HEK293T (cell line): ENCODE measurements around the gene GPR15.
"Not testable (repeated sequence)": the region's sequence is repeated elsewhere in the genome, so short reads cannot be mapped to it uniquely, and the experiment has no call there.

ENCODE experiments used
- CTCF ChIA-PET: fragments of 350-600 bp; formaldehyde crosslinking; extraction: SDS; loops from one replicate; lab custom pipeline; 2021; ENCODE audit warnings: antibody characterized with exemption, inconsistent platforms; lab: Yijun Ruan, JAX
- POLR2A ChIA-PET: fragments of 350-600 bp; formaldehyde crosslinking; extraction: SDS; loops from one replicate; lab custom pipeline; 2020; ENCODE audit warnings: antibody characterized with exemption, inconsistent platforms; lab: Yijun Ruan, JAX
- DNase-seq: peaks from one replicate; pipeline ENCODE4 v3.0.0; 2012; ENCODE audit warnings: mixed read lengths; ENCODE audit errors: extremely low spot score
- ARNT ChIP-seq: fragments of 450-650 bp; IDR thresholded peaks from 2 replicates; pipeline ENCODE4 v1.6.1; 2017; ENCODE audit warnings: mild to moderate bottlenecking
- BHLHE40 ChIP-seq: fragments of 450-650 bp; IDR thresholded peaks from 2 replicates; pipeline ENCODE4 v1.6.1; 2016; ENCODE audit warnings: mild to moderate bottlenecking, moderate library complexity, borderline replicate concordance
- CTBP1 ChIP-seq: fragments of 450-650 bp; IDR thresholded peaks from 2 replicates; pipeline ENCODE4 v1.6.1; 2016; ENCODE audit warnings: borderline replicate concordance
- ELF4 ChIP-seq: fragments of 450-650 bp; IDR thresholded peaks from 2 replicates; pipeline ENCODE4 v1.6.1; 2017; ENCODE audit warnings: antibody characterized with exemption
- FOXA1 ChIP-seq: fragments of 450-650 bp; IDR thresholded peaks from 2 replicates; pipeline ENCODE4 v1.6.1; 2016; ENCODE audit warnings: mild to moderate bottlenecking
- FOXK2 ChIP-seq: fragments of 450-650 bp; IDR thresholded peaks from 2 replicates; pipeline ENCODE4 v1.6.1; 2016; ENCODE audit warnings: mild to moderate bottlenecking
- FOXM1 ChIP-seq: fragments of 450-650 bp; IDR thresholded peaks from 2 replicates; pipeline ENCODE4 v1.6.1; 2017; ENCODE audit warnings: mild to moderate bottlenecking, borderline replicate concordance
- HDGF ChIP-seq: fragments of 450-650 bp; IDR thresholded peaks from 2 replicates; pipeline ENCODE4 v1.6.1; 2017; ENCODE audit warnings: antibody characterized with exemption, borderline replicate concordance
- L3MBTL2 ChIP-seq: fragments of 450-650 bp; conservative IDR thresholded peaks from 2 replicates; pipeline ENCODE4 v1.6.1; 2016; ENCODE audit warnings: mild to moderate bottlenecking
- LEF1 ChIP-seq: fragments of 450-650 bp; IDR thresholded peaks from 2 replicates; pipeline ENCODE4 v1.6.1; 2017; ENCODE audit warnings: mild to moderate bottlenecking, borderline replicate concordance
- NFRKB ChIP-seq: fragments of 450-650 bp; IDR thresholded peaks from 2 replicates; pipeline ENCODE4 v1.6.1; 2016; ENCODE audit warnings: mild to moderate bottlenecking, moderate library complexity
- PKNOX1 ChIP-seq: fragments of 450-650 bp; IDR thresholded peaks from 2 replicates; pipeline ENCODE4 v1.6.1; 2016
- SP1 ChIP-seq: fragments of 450-650 bp; IDR thresholded peaks from 2 replicates; pipeline ENCODE4 v1.6.1; 2017
- SUZ12 ChIP-seq: fragments of 450-650 bp; IDR thresholded peaks from 2 replicates; pipeline ENCODE4 v1.6.1; 2016; ENCODE audit warnings: mild to moderate bottlenecking
- TARDBP ChIP-seq: fragments of 450-650 bp; IDR thresholded peaks from 2 replicates; pipeline ENCODE4 v1.6.1; 2016
- ZNF384 ChIP-seq: fragments of 450-650 bp; IDR thresholded peaks from 2 replicates; pipeline ENCODE4 v1.6.1; 2016

The GPR15 gene

DNA sequence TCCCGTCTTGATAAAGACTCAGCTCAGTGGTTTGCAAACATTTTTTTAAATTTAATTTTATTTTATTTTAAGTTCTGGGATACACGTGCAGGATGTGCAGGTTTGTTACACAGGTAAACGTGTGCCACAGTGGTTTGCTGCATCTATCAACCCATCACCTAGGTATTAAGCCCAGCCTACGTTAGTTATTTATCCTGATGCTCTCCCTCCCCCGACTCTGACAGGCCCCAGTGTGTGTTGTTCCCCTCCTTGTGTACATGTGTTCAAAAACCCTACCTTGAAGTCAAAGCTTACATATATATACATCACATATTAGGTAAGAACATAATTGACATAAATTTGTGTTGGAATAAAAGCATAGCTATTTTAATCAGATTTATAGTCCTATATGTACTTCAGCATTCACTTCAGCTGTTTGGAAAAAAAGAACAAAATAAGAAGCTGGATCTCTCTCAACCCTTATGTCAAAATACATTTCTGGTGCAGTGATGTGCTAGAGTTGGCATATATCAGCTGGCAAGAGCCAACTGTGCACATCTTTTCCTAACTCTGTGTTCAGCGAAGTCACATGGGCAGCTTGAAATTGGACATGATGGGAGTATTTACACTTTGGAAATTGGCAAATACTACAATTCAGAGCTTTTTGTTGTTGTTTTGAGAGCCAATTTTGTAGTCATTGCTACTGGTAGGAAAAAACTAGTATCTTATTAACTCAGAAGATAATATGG lies 26.5 kb downstream of the GPR15 start:
- TF ChIP-seq FOXA1 (no peak), CTBP1 (no peak), ELF4 (no peak), NFRKB (no peak)
- ChIA-PET POLR2A (no interaction called here), CTCF (no interaction called here)
- DNase-seq, result no peak

GRCh38 chr3:98559769-98560168 lies 28.0 kb downstream of the GPR15 start:
- DNase-seq, POLR2A ChIA-PET: not testable (repeated sequence)
- CTCF ChIA-PET, result interaction anchor here (0.7 kb wide), 1 partner anchor 14 kb away, joined by 3 read pairs; no protein-coding TSS in a partner anchor

DNA sequence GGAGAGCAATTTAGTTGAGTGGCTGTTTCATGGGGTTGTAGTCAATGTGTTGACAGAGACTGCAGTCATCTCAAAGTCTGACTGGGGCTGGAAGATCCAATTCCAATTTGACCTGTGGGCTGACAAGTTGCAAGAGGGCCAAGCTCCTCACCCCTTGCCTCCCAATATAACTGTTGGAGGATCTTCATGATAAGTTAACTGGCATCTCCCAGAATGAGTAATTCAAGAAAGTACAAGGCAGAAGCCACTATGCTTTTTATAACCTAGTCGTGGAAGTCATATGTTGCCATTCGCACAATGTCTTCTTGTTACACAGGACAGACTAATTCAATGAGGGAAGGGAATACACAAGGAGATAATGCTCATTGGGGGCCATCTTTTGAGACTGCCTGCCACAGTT lies 29.1 kb downstream of the GPR15 start:
- TF ChIP-seq FOXA1, result no peak
- TF ChIP-seq BHLHE40, result no peak
- TF ChIP-seq LEF1, result no peak
- TF ChIP-seq FOXM1, result no peak
- TF ChIP-seq TARDBP, result no peak
- TF ChIP-seq L3MBTL2, result no peak
- TF ChIP-seq SUZ12, result no peak
- no peak for TF ChIP-seq CTBP1
- TF ChIP-seq HDGF, result no peak
- no peak for TF ChIP-seq ARNT
- TF ChIP-seq SP1, result no peak
- no peak for TF ChIP-seq ELF4
- no peak for TF ChIP-seq PKNOX1
- TF ChIP-seq ZNF384, result no peak
- TF ChIP-seq NFRKB, result no peak
- TF ChIP-seq FOXK2, result no peak
- no peak for DNase-seq
- POLR2A ChIA-PET, result no interaction called here
- CTCF ChIA-PET, result no interaction called here

GRCh38 chr3:98561727-98562521 lies 30.1 kb downstream of the GPR15 start:
- TF ChIP-seq SP1 (no peak), ARNT (no peak), L3MBTL2 (no peak), ZNF384 (no peak), BHLHE40 (no peak), HDGF (no peak), CTBP1 (no peak), TARDBP (no peak), NFRKB (no peak), SUZ12 (no peak), ELF4 (no peak), LEF1 (no peak)
- no peak for DNase-seq
- ChIA-PET CTCF (no interaction called here), POLR2A (no interaction called here)

DNA sequence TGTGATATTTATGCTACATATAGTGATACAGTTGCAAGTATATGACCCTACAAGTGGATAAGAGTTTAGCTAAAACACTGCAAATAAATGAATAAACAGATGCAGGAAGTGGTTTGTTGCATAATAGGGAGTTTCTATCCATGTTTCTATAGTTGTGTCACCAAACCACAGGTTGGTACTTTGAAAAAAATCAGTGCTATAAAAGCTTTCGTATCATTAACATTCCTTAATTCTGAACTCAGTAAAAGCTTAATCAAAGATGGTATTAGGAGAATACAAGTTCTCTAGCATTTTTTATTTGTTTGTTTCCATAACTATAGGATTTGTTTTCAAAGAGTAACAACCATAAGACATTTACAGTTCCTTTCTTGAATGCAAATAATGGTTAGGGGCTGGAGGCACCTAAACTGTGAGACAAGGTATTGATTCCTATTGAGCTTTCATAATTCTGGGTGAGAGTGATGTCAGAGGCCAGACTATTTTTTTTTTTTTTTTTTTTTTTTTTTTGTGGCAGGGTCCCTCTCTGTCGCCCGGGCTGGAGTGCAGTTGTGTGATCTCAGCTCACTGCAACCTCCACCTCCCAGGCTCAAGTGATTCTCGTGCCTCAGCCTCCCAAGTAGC lies 32.0 kb downstream of the GPR15 start:
- no peak for DNase-seq
- ChIA-PET CTCF (no interaction called here), POLR2A (no interaction called here)
- TF ChIP-seq TARDBP, result no peak
- TF ChIP-seq PKNOX1, result no peak
- no peak for TF ChIP-seq FOXM1
- TF ChIP-seq HDGF, result no peak
- TF ChIP-seq BHLHE40, result no peak
- TF ChIP-seq FOXK2, result no peak
- TF ChIP-seq ELF4, result no peak

DNA sequence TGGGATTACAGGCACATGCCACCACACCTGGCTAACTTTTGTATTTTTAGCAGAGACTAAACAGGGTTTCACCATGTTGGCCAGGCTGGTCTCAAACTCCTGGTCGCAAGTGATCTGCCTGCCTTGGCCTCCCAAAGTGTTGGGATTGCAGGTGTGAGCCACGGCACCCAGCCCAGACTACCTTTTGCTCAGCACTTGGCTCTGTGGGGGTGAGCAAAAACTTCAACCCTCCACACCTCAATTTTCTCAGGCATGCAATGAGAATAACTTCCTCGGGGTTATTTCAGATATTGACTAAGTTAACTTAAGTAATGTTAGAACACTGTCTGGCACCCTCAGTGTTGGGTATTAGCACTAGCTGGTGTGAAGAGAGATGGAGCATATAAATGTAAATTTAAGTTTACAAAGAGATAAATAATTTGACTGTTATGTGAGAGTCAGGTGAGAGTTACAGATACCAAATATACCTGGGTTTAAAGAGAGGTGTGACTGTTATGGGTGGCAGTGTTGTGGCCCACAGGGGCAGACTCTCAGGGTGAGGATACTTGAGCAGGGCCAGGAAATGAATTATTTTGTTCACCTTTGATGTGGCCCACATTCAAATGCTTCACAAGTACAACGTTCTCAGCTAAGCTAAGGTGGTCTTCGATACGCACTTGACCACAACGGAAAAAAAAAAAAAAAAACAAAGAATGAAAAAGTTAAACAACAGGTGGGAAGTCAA lies 32.7 kb downstream of the GPR15 start:
- no peak for DNase-seq
- POLR2A ChIA-PET, result no interaction called here
- CTCF ChIA-PET, result no interaction called here
- TF ChIP-seq ELF4 (no peak), NFRKB (no peak), FOXA1 (no peak), TARDBP (no peak)

DNA sequence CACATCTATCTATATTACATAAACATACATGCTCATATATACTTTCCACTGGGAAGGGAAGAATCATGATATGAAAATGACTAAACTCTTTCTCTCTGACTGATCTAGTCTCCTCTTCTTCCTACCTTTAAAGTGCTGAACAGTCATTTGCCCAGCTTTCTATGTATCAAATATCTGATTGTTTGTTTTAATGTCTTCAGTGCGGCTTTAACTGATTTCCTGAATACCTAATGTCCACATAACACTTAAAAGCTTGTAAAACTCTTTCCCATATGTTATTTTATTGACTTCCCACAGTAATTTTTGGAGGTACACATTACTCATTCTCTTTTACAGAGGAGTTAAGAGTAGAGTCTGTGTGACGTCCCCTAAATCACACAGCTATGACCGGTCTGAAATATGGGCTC lies 33.5 kb downstream of the GPR15 start:
- ChIA-PET CTCF (no interaction called here), POLR2A (no interaction called here)
- TF ChIP-seq ZNF384 (no peak), PKNOX1 (peak; percentile 85), NFRKB (no peak), CTBP1 (peak; percentile 84; the same call in 1 of the 2 replicates), BHLHE40 (no peak), ARNT (no peak), HDGF (no peak)
- no peak for DNase-seq
